ENCODE measurements around the gene SCUBE1.

Gene SCUBE1

DNA sequence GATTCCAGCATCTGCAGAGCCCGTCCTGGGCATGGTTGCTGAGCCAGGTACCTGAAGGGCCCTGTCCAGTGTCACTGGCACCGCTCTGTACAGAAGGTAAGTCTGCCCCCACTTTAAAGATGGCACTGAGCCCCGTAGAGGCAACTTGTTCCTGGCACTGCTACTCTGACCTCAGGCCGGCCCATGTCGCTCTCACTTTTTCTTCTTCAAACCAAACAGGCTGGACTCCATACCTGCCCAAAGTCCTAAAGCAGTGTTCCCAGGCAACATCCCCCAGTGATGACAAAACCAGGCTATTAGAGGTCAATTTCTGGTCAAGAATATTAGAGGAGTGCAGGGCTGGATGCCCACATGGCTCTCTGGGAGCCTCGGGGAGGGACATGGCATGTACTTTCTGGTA is 109.6 kb downstream of the SCUBE1 start:
- DNase-seq = no peak

- no peak for DNase-seq
Observed at GRCh38 chr22:43232445-43232844, 110.7 kb downstream of the SCUBE1 start.

DNA sequence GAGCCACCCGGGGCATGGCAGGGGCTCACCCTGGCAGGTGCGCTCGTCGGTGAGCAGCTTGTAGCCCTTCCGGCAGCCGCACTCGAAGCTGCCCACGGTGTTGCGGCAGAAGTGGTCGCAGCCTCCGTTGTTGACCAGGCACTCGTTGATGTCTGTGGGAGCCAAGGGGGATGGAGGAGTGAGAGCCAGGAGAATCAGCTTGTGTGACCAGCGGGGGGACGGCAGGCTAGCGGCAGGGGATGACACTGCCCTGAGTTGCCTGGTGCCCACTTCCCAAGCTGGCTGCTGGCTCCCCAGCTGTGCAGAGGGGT is 111.5 kb downstream of the SCUBE1 start:
- no peak for DNase-seq

- peak; percentile 2 to 25 for DNase-seq
Observed at GRCh38 chr22:43230971-43231723, 112.0 kb downstream of the SCUBE1 start.

DNA sequence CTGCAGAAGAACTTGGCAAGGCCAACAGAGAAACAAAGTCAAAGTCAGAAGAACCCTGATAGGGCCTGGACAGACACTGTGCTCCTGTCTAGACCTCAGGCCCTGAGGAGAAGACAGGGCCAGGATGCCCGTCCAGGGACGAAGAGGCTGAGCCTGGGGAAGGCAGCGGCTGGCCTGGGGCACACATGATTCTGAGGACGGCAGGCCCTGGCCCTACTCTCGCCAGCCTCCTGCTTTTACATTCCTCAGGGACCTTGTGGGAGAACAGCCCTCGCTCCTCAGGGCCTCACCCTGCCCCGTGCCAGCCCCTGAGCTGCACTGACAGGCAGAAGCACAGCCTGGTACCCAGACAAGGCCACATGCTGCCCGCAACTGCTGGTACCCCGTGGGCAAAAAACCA is 112.6 kb downstream of the SCUBE1 start:
- DNase-seq = no peak

GRCh38 chr22:43228863-43229262 is 114.3 kb downstream of the SCUBE1 start:
- DNase-seq = no peak

DNA sequence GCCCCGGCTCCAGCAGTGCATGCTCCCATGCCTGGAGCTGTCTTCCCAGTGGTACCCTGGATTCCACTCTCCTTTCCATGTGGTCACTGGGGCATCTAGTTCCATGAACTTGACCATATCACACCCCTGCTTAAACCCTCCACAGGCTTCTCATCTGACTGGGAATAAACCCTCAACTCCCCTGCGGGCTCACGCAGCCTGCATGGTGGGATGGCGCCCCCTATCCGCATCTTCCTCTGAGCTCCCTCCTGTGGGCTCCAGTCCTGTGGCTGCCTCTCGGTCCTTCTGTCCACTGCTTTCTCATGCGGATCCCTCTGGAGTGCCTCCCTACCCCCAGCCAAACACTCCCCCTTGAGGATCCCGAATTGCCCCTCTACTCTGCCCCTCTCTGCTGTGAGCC is 114.8 kb downstream of the SCUBE1 start:
- no peak for DNase-seq

DNA sequence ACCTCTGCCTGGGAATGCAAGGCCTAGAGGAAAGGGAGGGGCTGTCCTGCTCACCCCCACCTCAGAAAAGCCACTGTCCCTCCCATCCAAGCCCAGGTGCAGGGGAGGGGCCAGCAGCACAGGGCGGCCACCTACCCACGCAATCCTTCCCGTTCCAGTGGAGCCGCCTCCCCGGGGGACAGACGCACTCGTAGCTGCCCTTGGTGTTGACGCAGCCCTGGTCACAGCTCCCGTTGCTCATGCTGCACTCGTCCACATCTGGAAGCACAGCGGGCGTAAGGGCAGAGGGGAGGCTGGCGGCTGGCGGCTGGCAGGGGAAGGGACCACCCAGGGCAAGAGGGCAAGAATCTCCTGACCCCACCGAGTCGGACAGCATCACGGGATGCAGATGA is 115.9 kb downstream of the SCUBE1 start:
- no peak for DNase-seq

DNA sequence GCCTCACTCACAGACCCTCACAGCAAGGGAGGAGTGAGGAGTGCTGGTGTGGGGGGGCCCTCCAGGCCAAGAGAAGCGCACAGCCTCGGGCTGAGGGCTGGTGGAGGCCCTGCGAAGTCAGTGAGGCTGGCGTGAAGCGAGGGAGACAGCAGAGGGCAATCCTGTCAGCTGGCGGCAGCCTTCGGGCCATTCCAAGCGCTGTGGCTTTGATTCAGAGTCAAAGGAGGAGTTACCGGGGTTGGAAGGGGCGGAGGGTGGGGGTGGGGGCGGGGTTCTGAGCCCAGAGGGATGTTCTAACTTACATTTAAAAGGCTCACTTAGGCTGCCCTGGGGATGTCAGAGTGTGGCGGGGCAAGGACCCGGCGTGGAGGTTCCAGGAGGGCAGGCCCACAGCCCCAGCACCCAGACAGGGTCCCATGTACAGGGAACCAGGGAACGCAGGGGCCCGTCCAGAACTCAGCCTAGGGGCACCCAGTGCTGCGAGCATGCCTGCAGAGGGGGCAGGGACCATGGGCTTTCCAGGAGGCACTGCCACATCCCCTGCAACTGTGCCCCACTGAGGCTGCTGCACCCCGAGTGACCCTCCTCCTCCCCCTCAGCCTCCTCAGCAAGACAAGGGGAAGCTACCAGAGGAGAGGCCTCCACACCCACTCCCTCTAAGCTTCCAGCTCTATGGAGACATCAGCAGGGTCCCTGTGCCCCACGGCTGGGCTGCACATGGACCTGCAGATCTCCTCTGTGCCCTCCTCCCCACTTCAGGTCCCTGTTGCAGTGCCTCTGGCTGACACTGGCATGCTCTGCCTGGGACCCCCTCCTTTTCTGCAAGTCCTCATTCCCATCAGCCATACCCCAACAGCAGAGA is 116.6 kb downstream of the SCUBE1 start:
- DNase-seq = no peak

- DNase-seq = no peak
Observed at GRCh38 chr22:43225609-43226008, 117.6 kb downstream of the SCUBE1 start.

- no peak for DNase-seq
Observed at GRCh38 chr22:43222987-43223386, 120.2 kb downstream of the SCUBE1 start.

DNA sequence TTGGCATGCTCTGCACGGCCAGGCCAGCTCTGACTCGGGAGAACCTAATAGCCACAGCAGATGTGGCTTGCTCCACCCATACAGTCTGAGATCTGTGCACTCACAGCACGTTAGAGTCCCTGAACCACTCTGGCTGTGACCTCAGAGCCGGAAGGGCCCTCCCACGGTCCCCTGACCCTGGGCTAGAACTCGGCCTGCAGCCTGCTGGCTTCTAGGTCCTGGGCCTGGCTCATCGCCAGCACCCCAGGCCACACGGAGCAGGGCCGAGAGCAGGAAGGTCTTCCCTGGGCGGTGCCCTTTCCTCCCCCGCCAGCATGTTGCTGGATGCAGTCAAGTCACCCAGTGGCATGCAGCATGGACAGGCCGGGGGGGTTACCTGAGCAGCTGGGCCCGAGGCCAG is 120.9 kb downstream of the SCUBE1 start:
- no peak for DNase-seq

- DNase-seq = no peak
Observed at GRCh38 chr22:43220625-43221380, 122.4 kb downstream of the SCUBE1 start.

DNA sequence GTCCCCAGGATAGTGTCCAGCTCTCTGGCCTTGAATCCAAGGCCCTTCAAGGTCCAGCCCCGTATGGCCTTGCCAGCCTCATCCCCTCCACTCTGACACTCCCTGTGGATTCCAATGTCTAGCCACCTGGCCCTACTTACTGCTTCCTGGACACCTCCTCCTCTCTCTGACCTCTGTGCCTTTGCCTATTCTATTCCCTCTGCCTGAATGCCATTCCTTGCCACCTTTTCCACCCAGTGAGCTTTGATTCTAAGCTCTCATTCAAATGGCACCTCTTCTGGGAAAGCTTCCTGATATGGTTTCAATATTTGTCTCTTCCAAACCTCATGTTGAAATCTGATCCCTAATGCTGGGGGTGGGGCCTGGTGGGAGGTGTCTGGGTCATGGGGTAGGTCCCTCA is 124.4 kb downstream of the SCUBE1 start:
- DNase-seq = no peak

- no peak for DNase-seq
Observed at GRCh38 chr22:43217285-43218030, 125.7 kb downstream of the SCUBE1 start.

- DNase-seq = no peak
Observed at GRCh38 chr22:43216738-43217137, 126.4 kb downstream of the SCUBE1 start.

GRCh38 chr22:43213962-43214361 is 129.2 kb downstream of the SCUBE1 start:
- DNase-seq = no peak

DNA sequence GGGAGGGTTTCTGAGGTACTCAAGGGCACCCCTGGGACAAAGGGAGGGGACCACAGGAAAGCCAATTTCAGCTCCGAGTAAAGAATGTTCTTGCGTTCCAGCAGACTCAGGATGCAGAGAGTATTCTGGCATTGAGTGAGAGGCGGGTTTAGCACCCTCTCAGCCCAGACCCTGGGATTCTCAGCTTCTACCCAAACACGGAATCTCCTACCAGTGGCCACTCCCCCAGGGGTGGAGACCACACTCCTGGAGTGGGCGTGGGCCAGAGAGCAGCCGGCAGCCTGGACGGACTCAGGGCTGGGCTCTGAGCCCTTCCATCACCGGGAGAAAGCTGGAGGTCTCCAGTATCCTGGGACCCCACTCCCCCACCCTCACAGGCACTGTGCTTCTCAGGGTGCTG is 130.1 kb downstream of the SCUBE1 start:
- no peak for DNase-seq

GRCh38 chr22:43212434-43212952 is 130.7 kb downstream of the SCUBE1 start:
- DNase-seq = no peak

DNA sequence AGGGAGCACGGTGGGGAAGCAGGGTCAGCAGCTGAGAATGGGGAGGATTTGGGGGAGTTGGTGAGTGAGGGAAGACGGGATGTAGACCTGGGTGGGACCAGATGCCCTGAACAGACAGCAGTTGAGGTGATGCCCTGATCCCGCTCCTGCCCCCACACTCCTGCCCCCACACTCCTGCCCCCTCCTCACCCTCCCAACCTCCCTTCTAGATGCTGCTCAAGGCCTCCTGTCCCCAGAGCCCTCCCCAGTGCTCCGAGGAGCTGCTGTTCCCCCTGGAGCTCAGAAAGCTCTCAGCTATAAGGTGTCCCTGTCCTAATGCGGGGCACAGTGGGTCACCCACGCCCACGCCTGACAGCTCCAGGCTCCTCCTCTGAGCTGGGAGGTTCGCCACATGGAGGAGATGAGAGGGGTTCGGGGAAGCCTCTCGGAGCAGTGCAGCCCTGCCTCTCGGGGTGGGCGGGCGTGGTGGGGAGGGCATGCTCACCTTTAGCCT is 131.2 kb downstream of the SCUBE1 start:
- DNase-seq = no peak

GRCh38 chr22:43210631-43211515 is 132.3 kb downstream of the SCUBE1 start:
- DNase-seq = no peak

DNA sequence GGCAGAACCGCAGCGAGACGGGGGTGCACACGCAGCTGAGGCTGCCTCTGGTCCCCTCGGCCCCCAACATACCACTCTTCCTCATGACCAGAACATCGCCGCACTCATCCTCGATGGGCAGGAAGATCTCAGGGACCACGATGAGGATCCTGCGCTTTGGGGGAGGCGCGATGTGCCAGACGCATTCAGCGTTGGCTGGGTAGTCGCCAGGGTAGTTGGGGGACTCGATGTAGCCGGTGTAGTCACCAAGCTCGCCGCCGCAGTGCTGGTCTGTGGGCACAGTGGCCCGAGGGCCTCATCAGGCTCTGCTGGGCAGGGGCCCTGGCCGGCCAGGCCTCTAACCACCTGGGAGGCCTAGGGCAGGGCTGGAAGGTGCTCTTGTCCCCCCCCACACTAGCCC is 133.2 kb downstream of the SCUBE1 start:
- DNase-seq = no peak

Data from bone marrow (tissue), 2 donors.